ENCODE data around the gene DOK4. TPM values are rescaled to one million over a fixed set of nuclear protein-coding genes. Genes with fewer than 3 reads are reported as not detected.

The DOK4 gene
- total RNA-seq, 1 experiment from 2014 or later, result 4.9 TPM

DNA sequence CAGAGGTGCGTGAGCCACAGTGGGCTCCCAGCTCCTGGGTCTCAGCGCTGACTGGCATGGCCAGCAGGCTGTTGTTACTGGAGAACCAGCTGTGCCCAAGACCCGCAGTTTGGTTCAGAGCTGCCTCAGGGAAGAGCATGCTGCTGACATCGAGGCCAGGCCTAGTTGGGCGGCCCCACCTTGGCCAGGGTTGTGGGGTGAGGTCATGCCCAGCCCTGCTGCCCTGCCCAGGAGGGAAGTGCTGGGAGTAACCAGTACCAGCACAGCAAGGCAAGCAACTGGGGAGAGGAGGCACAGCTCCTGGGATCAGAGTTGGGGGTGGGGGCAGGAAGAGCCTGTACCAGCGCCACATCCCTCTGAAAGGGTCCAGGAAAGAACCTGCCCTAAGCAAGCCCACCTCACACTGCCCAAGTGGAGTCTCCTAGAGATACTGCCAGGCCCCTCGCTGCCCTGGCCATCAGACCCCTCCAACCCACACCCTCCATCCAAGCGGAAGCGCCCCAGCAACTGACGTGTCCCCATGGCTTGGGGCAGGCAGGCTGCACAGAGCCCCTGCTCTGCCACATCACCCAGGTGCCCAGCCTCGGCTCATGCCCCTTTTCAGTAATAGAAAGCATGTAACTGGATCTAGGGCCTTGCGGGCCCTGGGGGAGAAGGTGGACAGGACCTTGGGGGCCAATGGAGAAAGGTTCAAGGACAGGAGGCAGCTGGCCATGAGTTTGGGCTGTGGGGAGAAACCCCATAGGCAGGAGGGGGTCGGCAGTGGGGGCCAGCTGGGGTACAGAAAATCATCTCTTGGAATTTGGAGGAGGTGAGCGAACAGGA, 990 bp downstream of the DOK4 start:
- no peak overlapping the region for H3K27ac ChIP-seq (ENCODE audit: low read length)
- POLR2A ChIA-PET (ENCODE audit: unreplicated experiment), result interaction anchor here (0.7 kb wide), 1 partner anchor 181 kb away, joined by 3 read pairs; no protein-coding TSS in a partner anchor
- no peak for DNase-seq

GRCh38 chr16:57484515-57485005, 1.7 kb downstream of the DOK4 start:
- Histone ChIP-seq H2AFZ (ENCODE audit: low read length) (no peak overlapping the region), H3K36me3 (ENCODE audit: low read depth, low read length) (no peaks in the 10 kb centered on the region), H3F3A (ENCODE audit: low read length, unreplicated experiment) (no peaks in the 10 kb centered on the region), H3K4me1 (ENCODE audit: insufficient read depth, low read length) (no peaks in the 10 kb centered on the region; the same call in 1 of the 2 replicates), H3K9me3 (ENCODE audit: low read length) (no peaks in the 10 kb centered on the region), H3K27ac (ENCODE audit: low read length) (no peak overlapping the region), H3K4me2 (ENCODE audit: low read length) (no peak overlapping the region), H3K27me3 (ENCODE audit: low read length) (no peaks in the 10 kb centered on the region), H3K9ac (ENCODE audit: low read length) (no peak overlapping the region), H4K20me1 (ENCODE audit: low read length) (no peaks in the 10 kb centered on the region), H3K9me2 (replicated peaks; ENCODE audit: low read length) (no peaks in the 10 kb centered on the region), H3K4me3 (ENCODE audit: low read length) (no peak overlapping the region), H3K79me2 (ENCODE audit: low read length) (no peaks in the 10 kb centered on the region)
- intact Hi-C loops (cut with micrococcal nuclease), result no loop called here
- ATAC-seq (no peak), DNase-seq (no peak)
- no TSS peak for BruUV-seq (replicated peaks)
- ChIA-PET CTCF (no interaction called here), POLR2A (ENCODE audit: unreplicated experiment) (no interaction called here)
- TF ChIP-seq EZH2phosphoT487 (IDR thresholded peaks at IDR 0.05; ENCODE audit: borderline replicate concordance, low read length) (no peak), EZH2 (IDR thresholded peaks at IDR 0.05; ENCODE audit: low read length, unreplicated experiment) (no peak)
- TF ChIP-seq, protein P1, sequence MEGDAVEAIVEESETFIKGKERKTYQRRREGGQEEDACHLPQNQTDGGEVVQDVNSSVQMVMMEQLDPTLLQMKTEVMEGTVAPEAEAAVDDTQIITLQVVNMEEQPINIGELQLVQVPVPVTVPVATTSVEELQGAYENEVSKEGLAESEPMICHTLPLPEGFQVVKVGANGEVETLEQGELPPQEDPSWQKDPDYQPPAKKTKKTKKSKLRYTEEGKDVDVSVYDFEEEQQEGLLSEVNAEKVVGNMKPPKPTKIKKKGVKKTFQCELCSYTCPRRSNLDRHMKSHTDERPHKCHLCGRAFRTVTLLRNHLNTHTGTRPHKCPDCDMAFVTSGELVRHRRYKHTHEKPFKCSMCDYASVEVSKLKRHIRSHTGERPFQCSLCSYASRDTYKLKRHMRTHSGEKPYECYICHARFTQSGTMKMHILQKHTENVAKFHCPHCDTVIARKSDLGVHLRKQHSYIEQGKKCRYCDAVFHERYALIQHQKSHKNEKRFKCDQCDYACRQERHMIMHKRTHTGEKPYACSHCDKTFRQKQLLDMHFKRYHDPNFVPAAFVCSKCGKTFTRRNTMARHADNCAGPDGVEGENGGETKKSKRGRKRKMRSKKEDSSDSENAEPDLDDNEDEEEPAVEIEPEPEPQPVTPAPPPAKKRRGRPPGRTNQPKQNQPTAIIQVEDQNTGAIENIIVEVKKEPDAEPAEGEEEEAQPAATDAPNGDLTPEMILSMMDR (conservative IDR thresholded peaks at IDR 0.05; ENCODE audit: low read depth, low read length), result no peak

More for the DNA sequence above, 990 bp downstream of the DOK4 start:
- H3K79me2 ChIP-seq (ENCODE audit: low read length), result no peaks in the 10 kb centered on the region
- no peaks in the 10 kb centered on the region for H3K9me2 ChIP-seq (replicated peaks; ENCODE audit: low read length)
- H4K20me1 ChIP-seq (ENCODE audit: low read length), result no peaks in the 10 kb centered on the region
- intact Hi-C loops (cut with micrococcal nuclease), result no loop called here
- H3F3A ChIP-seq (ENCODE audit: low read length, unreplicated experiment), result no peaks in the 10 kb centered on the region
- H3K9me3 ChIP-seq (ENCODE audit: low read length), result no peaks in the 10 kb centered on the region
- ATAC-seq, result no peak
- TF ChIP-seq EZH2phosphoT487 (IDR thresholded peaks at IDR 0.05; ENCODE audit: borderline replicate concordance, low read length) (no peak), EZH2 (IDR thresholded peaks at IDR 0.05; ENCODE audit: low read length, unreplicated experiment) (no peak)
- TF ChIP-seq, protein P1 (conservative IDR thresholded peaks at IDR 0.05; ENCODE audit: low read depth, low read length), result no peak
- H3K4me3 ChIP-seq (ENCODE audit: low read length), result peak overlapping the region; percentile 69
- H3K27me3 ChIP-seq (ENCODE audit: low read length), result no peaks in the 10 kb centered on the region
- H2AFZ ChIP-seq (ENCODE audit: low read length), result peak overlapping the region; percentile 65
- CTCF ChIA-PET, result no interaction called here
- BruUV-seq (replicated peaks), result TSS peak; percentile 48
- no peaks in the 10 kb centered on the region for H3K36me3 ChIP-seq (ENCODE audit: low read depth, low read length)
- H3K4me1 ChIP-seq (ENCODE audit: insufficient read depth, low read length), result no peaks in the 10 kb centered on the region; the same call in 1 of the 2 replicates
- peak overlapping the region; percentile 87 for H3K4me2 ChIP-seq (ENCODE audit: low read length)
- no peak overlapping the region for H3K9ac ChIP-seq (ENCODE audit: low read length)
